ENCODE results near the gene ENPP1.

The ENPP1 gene

GRCh38 chr6:131840936-131841583 is 33.2 kb downstream of the ENPP1 start:
- DNase-seq (ENCODE audit: low read depth) = no peak
- no peak overlapping the region for H3K4me3 ChIP-seq (ENCODE audit: low read depth, low read length)
- TF ChIP-seq CTCF (IDR thresholded peaks at IDR 0.05; ENCODE audit: low read depth, low read length, missing control alignments) = no peak
- in situ Hi-C loops (cut with HindIII; ENCODE audit: low sequenced_read_pairs) = no loop called here

- in situ Hi-C loops (cut with HindIII; ENCODE audit: low sequenced_read_pairs) = no loop called here
- H3K4me3 ChIP-seq (ENCODE audit: low read depth, low read length) = no peak overlapping the region
- DNase-seq (ENCODE audit: low read depth) = no peak
- no peak for TF ChIP-seq CTCF (IDR thresholded peaks at IDR 0.05; ENCODE audit: low read depth, low read length, missing control alignments)
Measured at GRCh38 chr6:131843768-131844167, 35.9 kb downstream of the ENPP1 start.

- in situ Hi-C loops (cut with HindIII; ENCODE audit: low sequenced_read_pairs) = no loop called here
- TF ChIP-seq CTCF (IDR thresholded peaks at IDR 0.05; ENCODE audit: low read depth, low read length, missing control alignments) = no peak
- H3K4me3 ChIP-seq (ENCODE audit: low read depth, low read length) = no peak overlapping the region
- DNase-seq (ENCODE audit: low read depth) = no peak
Measured at GRCh38 chr6:131844243-131844841, 36.5 kb downstream of the ENPP1 start.

GRCh38 chr6:131846023-131846663 is 38.3 kb downstream of the ENPP1 start:
- no peak for TF ChIP-seq CTCF (IDR thresholded peaks at IDR 0.05; ENCODE audit: low read depth, low read length, missing control alignments)
- no peak for DNase-seq (ENCODE audit: low read depth)
- in situ Hi-C loops (cut with HindIII; ENCODE audit: low sequenced_read_pairs) = no loop called here
- H3K4me3 ChIP-seq (ENCODE audit: low read depth, low read length) = no peak overlapping the region

- H3K4me3 ChIP-seq (ENCODE audit: low read depth, low read length) = no peak overlapping the region
- in situ Hi-C loops (cut with HindIII; ENCODE audit: low sequenced_read_pairs) = no loop called here
- no peak for TF ChIP-seq CTCF (IDR thresholded peaks at IDR 0.05; ENCODE audit: low read depth, low read length, missing control alignments)
- DNase-seq (ENCODE audit: low read depth) = no peak
Measured at GRCh38 chr6:131846905-131847304, 39.1 kb downstream of the ENPP1 start.

- in situ Hi-C loops (cut with HindIII; ENCODE audit: low sequenced_read_pairs) = no loop called here
- no peak for DNase-seq (ENCODE audit: low read depth)
- H3K4me3 ChIP-seq (ENCODE audit: low read depth, low read length) = no peak overlapping the region
- TF ChIP-seq CTCF (IDR thresholded peaks at IDR 0.05; ENCODE audit: low read depth, low read length, missing control alignments) = no peak
Measured at GRCh38 chr6:131849799-131850198, 42.0 kb downstream of the ENPP1 start.
